ENCODE results near the gene CHKB. TPM values are rescaled to one million over a fixed set of nuclear protein-coding genes. Genes with fewer than 3 reads are reported as not detected.

The CHKB gene
- total and polyA plus RNA-seq, 4 donors, result 59.4 to 142 (median 74.9) TPM

DNA sequence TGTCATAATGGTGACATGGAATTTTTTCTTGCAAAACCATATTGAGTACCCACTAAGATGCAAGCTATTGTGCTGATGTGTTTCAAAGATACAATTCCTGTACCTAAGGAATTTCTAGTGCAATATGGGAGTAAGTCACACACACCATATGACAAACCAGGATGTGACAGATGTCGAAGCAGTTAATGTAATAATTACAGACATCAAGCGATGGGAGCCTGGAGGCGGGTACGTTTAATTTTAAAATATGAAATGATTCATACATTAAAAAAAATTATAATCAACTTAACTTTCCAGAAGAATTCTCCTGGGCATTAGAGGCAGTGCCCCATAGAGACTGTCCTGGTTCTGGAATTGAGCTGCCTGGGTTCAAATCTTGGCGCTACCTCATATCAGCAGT is 25.9 kb downstream of the CHKB start:
- Histone ChIP-seq H3K9ac (ENCODE audit: insufficient read depth in 1 of 2, low read length in 2 of 2) (no peak overlapping the region), H3K9me3 (ENCODE audit: control insufficient read depth in 4 of 4, insufficient read depth in 3 of 4, low read length in 3 of 4) (no peaks in the 10 kb centered on the region), H3K36me3 (ENCODE audit: control insufficient read depth in 4 of 4, insufficient read depth in 4 of 4, low read length in 4 of 4) (no peaks in the 10 kb centered on the region), H3K4me1 (ENCODE audit: control insufficient read depth in 5 of 5, insufficient read depth in 5 of 5, low read length in 5 of 5) (no peaks in the 10 kb centered on the region), H3K4me3 (no peak overlapping the region), H3K27me3 (ENCODE audit: control insufficient read depth in 3 of 3, insufficient read depth in 3 of 3, low read length in 2 of 3) (peaks cover 0 to 16% (median 2%) of the 10 kb centered on the region in 3 donors), H3K27ac (ENCODE audit: low read depth in 1 of 2, low read length in 1 of 2) (no peak overlapping the region)
- no peak for ATAC-seq (ENCODE audit: insufficient read depth, low FRiP score)
- TF ChIP-seq, protein P1, sequence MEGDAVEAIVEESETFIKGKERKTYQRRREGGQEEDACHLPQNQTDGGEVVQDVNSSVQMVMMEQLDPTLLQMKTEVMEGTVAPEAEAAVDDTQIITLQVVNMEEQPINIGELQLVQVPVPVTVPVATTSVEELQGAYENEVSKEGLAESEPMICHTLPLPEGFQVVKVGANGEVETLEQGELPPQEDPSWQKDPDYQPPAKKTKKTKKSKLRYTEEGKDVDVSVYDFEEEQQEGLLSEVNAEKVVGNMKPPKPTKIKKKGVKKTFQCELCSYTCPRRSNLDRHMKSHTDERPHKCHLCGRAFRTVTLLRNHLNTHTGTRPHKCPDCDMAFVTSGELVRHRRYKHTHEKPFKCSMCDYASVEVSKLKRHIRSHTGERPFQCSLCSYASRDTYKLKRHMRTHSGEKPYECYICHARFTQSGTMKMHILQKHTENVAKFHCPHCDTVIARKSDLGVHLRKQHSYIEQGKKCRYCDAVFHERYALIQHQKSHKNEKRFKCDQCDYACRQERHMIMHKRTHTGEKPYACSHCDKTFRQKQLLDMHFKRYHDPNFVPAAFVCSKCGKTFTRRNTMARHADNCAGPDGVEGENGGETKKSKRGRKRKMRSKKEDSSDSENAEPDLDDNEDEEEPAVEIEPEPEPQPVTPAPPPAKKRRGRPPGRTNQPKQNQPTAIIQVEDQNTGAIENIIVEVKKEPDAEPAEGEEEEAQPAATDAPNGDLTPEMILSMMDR (IDR thresholded peaks at IDR 0.05; ENCODE audit: control extremely low read depth, extremely low read depth), result no peak
- no peak for DNase-seq
- WGBS, 2 donors, result 87 to 91% methylated on average over 5 of the region's 5 CpGs

DNA sequence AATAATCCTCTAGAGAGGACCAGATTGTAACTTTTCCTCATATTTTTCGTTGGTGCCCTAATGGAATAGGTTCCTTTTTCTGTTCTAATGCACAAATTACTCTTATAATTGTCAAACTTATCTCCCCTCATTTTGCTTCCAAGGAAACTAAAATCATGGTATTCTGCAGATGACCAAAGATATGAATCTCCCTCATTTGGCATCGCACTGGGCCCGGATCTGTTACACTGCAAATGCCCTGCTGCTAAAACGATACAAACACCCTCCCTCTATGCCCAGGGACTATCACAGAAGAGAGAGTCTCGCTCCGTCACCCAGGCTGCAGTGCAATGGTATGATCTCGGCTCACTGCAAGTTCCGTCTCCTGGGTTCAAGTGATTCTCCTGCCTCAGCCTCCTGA is 29.3 kb downstream of the CHKB start:
- 78 to 94% methylated on average over 8 of the region's 8 CpGs for WGBS, 2 donors
- no peak overlapping the region for H3K4me3 ChIP-seq
- no peaks in the 10 kb centered on the region for H3K9me3 ChIP-seq (ENCODE audit: control insufficient read depth in 4 of 4, insufficient read depth in 3 of 4, low read length in 3 of 4)
- no peak overlapping the region for H3K9ac ChIP-seq (ENCODE audit: insufficient read depth in 1 of 2, low read length in 2 of 2)
- H3K27ac ChIP-seq (ENCODE audit: low read depth in 1 of 2, low read length in 1 of 2), result no peak overlapping the region
- H3K27me3 ChIP-seq (ENCODE audit: control insufficient read depth in 3 of 3, insufficient read depth in 3 of 3, low read length in 2 of 3), result peaks cover 1 to 31% (median 16%) of the 10 kb centered on the region in 3 donors
- TF ChIP-seq, protein P1 (IDR thresholded peaks at IDR 0.05; ENCODE audit: control extremely low read depth, extremely low read depth), result no peak
- no peak for ATAC-seq (ENCODE audit: insufficient read depth, low FRiP score)
- peaks cover 0 to 7% (median 0%) of the 10 kb centered on the region in 5 donors for H3K4me1 ChIP-seq (ENCODE audit: control insufficient read depth in 5 of 5, insufficient read depth in 5 of 5, low read length in 5 of 5)
- H3K36me3 ChIP-seq (ENCODE audit: control insufficient read depth in 4 of 4, insufficient read depth in 4 of 4, low read length in 4 of 4), result no peaks in the 10 kb centered on the region
- DNase-seq, result no peak

DNA sequence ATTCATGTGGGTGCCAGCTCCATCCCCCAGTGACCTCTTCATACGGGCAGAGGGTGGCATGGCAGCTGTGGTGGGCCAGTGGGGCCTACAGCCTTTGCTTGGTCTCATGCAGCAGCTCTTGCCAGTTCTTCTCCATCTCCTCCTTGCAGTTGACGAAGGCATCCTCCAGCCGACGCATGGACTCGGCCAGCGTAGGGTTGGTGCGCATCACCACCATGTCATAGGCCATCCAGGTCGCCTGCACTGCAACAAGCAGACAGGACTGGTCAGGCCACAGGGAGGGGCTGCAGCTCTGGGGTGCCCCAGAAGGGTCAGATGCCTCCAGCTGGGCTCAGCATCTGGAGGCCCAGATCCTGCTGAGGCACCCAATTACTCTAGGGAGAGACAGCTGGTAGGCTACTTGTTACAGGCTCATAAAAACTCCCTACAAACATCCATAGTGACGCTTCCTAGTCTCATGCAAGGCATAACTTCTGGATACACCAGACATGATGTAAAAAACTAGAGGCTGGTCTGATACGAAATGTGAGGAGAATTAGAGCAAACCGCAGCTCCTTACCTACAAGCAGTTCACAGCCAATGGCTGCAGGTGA is 31.4 kb downstream of the CHKB start:
- Histone ChIP-seq H3K9me3 (ENCODE audit: control insufficient read depth in 4 of 4, insufficient read depth in 3 of 4, low read length in 3 of 4) (no peaks in the 10 kb centered on the region), H3K4me3 (no peak overlapping the region), H3K9ac (ENCODE audit: insufficient read depth in 1 of 2, low read length in 2 of 2) (no peak overlapping the region), H3K27ac (ENCODE audit: low read depth in 1 of 2, low read length in 1 of 2) (no peak overlapping the region), H3K4me1 (ENCODE audit: control insufficient read depth in 5 of 5, insufficient read depth in 5 of 5, low read length in 5 of 5) (peaks cover 0 to 11% (median 0%) of the 10 kb centered on the region in 5 donors), H3K36me3 (ENCODE audit: control insufficient read depth in 4 of 4, insufficient read depth in 4 of 4, low read length in 4 of 4) (no peaks in the 10 kb centered on the region), H3K27me3 (ENCODE audit: control insufficient read depth in 3 of 3, insufficient read depth in 3 of 3, low read length in 2 of 3) (peaks cover 4 to 35% (median 19%) of the 10 kb centered on the region in 3 donors)
- ATAC-seq (ENCODE audit: insufficient read depth, low FRiP score) (no peak), DNase-seq (no peak)
- 96 to 97% methylated on average over 11 of the region's 11 CpGs for WGBS, 2 donors
- TF ChIP-seq, protein P1 (IDR thresholded peaks at IDR 0.05; ENCODE audit: control extremely low read depth, extremely low read depth), result no peak

DNA sequence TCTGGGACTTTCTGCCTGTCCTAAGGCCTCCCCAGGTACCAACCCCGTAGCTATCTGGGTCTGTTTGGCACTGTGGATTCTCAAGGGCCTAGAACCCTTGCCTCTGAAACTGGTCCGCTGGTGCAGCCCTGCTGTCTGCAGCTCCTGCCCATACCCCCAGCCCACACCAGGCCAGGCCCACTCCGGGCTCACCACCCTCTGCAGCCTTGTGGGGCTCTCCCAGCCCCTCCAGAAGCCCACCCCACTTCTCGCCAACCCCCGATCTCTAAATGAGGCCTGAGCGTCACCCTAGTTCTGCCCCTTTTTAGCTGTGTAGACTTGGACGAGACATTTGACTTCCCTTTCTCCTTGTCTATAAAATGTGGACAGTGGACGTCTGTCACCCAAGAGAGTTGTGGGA is 32.3 kb downstream of the CHKB start:
- no peak for ATAC-seq (ENCODE audit: insufficient read depth, low FRiP score)
- WGBS, 2 donors, result 93 to 94% methylated on average over 8 of the region's 8 CpGs
- H3K4me3 ChIP-seq, result no peak overlapping the region
- H3K9ac ChIP-seq (ENCODE audit: insufficient read depth in 1 of 2, low read length in 2 of 2), result no peak overlapping the region
- peaks cover 4 to 43% (median 23%) of the 10 kb centered on the region in 3 donors for H3K27me3 ChIP-seq (ENCODE audit: control insufficient read depth in 3 of 3, insufficient read depth in 3 of 3, low read length in 2 of 3)
- no peaks in the 10 kb centered on the region for H3K9me3 ChIP-seq (ENCODE audit: control insufficient read depth in 4 of 4, insufficient read depth in 3 of 4, low read length in 3 of 4)
- TF ChIP-seq, protein P1 (IDR thresholded peaks at IDR 0.05; ENCODE audit: control extremely low read depth, extremely low read depth), result no peak
- no peak overlapping the region for H3K27ac ChIP-seq (ENCODE audit: low read depth in 1 of 2, low read length in 1 of 2)
- peaks cover 0 to 11% (median 0%) of the 10 kb centered on the region in 5 donors for H3K4me1 ChIP-seq (ENCODE audit: control insufficient read depth in 5 of 5, insufficient read depth in 5 of 5, low read length in 5 of 5)
- no peak for DNase-seq
- H3K36me3 ChIP-seq (ENCODE audit: control insufficient read depth in 4 of 4, insufficient read depth in 4 of 4, low read length in 4 of 4), result no peaks in the 10 kb centered on the region

Data from lung (tissue), 12 donors.